Endodermal cell (in vitro differentiated cells): ENCODE results near the gene MYCN. TPM values are rescaled to one million over a fixed set of nuclear protein-coding genes. Genes with fewer than 3 reads are reported as not detected.

Experiments used
- DNase-seq: peaks from one replicate; pipeline ENCODE4 v3.0.0-alpha.2; 2017
- H3K27ac ChIP-seq: 2 replicates; pipeline ENCODE4 v1.5.1; 2013; ENCODE audit warnings: mild to moderate bottlenecking, low read depth, low read length, moderate library complexity
- H3K27me3 ChIP-seq: 2 replicates; pipeline ENCODE4 v1.6.1; 2013; ENCODE audit warnings: mild to moderate bottlenecking, low read length, moderate library complexity; ENCODE audit not compliant: insufficient read depth, control insufficient read depth, poor library complexity, severe bottlenecking
- H3K36me3 ChIP-seq: 2 replicates; pipeline ENCODE4 v1.7.0; 2013; ENCODE audit warnings: mild to moderate bottlenecking, low read length, moderate library complexity; ENCODE audit not compliant: control insufficient read depth, insufficient read depth
- H3K4me1 ChIP-seq: one replicate; pipeline ENCODE4 v1.7.0; 2013; ENCODE audit warnings: low read length; ENCODE audit not compliant: control insufficient read depth, insufficient read depth
- H3K4me3 ChIP-seq: 2 replicates; pipeline ENCODE4 v1.5.1; 2013; ENCODE audit warnings: mild to moderate bottlenecking, low read length, moderate library complexity
- H3K9ac ChIP-seq: 2 replicates; pipeline ENCODE4 v1.6.1; 2013; ENCODE audit warnings: mild to moderate bottlenecking, low read length, moderate library complexity; ENCODE audit not compliant: poor library complexity, severe bottlenecking; ENCODE audit errors: extremely low read depth
- H3K9me3 ChIP-seq: 2 replicates; pipeline ENCODE4 v1.6.1; 2013; ENCODE audit warnings: mild to moderate bottlenecking, low read length, moderate library complexity; ENCODE audit not compliant: control insufficient read depth
- H3K27ac Mint-ChIP-seq: 2 replicates; pipeline ENCODE4 v1.8.0; 2020; ENCODE audit warnings: mixed read lengths
- H3K27me3 Mint-ChIP-seq: 2 replicates; pipeline ENCODE4 v1.8.0; 2021; ENCODE audit warnings: mild to moderate bottlenecking, mixed read lengths; ENCODE audit not compliant: insufficient read depth
- H3K36me3 Mint-ChIP-seq: 2 replicates; pipeline ENCODE4 v1.8.0; 2020; ENCODE audit warnings: low read depth, mixed read lengths
- H3K4me1 Mint-ChIP-seq: 2 replicates; pipeline ENCODE4 v1.8.0; 2020; ENCODE audit warnings: mixed read lengths
- H3K4me3 Mint-ChIP-seq: 2 replicates; pipeline ENCODE4 v1.8.0; 2020; ENCODE audit warnings: mild to moderate bottlenecking, moderate library complexity, mixed read lengths
- H3K9me3 Mint-ChIP-seq: 2 replicates; pipeline ENCODE4 v1.8.0; 2020; ENCODE audit warnings: mild to moderate bottlenecking, mixed read lengths
- WGBS, 2 experiments: methylation state at CpG; one replicate each; pipeline versions ENCODE4 v1.1.5 to v1.1.7; 2013; ENCODE audit warnings: missing lambda C conversion rate in 2 of 2, mixed read lengths in 1 of 2; ENCODE audit not compliant: insufficient coverage in 1 of 2, insufficient read length in 1 of 2; 5-methylcytosine and 5-hydroxymethylcytosine counted together
- total RNA-seq, 2 donors: library from RNA; stranded (reverse); fragmentation: NEBNext Ultra II Directional in 1 of 2; extraction: Animal tissue kit (Norgen Biotek cat#: 25700) in 1 of 2; gene quantifications; 2 replicates in 1 of 2; 3 replicates in 1 of 2; pipeline ENCODE4 v1.2.1, GENCODE V29; 2021
- TF ChIP-seq, protein P1 (sequence below): fragments of 200-600 bp; sonication (generic); conservative IDR thresholded peaks from 2 replicates; pipeline ENCODE4 v1.5.0; 2021; ENCODE audit warnings: antibody characterized with exemption, mild to moderate bottlenecking

Gene MYCN
- total RNA-seq, 2 donors from 2014 or later: 36.8 to 52.3 TPM

DNA sequence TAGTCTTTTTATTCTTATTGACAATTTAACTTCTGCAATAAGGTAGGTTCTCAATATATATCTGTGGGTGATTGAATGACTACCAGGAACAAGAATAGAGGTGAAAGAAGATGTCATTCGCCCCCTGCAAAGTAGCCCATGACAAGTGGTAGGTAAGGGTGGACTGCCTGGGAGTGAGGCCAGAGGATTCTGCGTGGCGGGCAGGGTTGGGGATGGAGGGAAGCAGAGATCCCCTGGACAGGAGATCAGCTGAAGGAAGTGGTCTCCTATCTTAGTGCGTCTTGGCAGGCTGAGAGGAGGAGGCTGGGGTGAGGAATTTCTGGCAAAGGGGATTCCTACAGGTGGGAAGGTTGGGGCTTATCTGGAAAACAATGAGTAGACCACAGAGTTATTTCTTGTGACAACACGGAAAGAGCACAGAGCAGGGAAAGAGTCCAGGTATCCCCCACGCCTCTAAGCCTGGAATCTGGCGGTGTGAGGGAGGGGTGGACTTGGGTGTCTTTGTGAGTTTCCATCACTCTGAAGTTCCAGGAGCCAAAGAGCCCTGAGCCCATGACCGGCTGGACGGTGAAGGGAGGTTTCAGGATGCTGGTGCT lies 21.5 kb upstream of the MYCN start:
- H3K27me3 ChIP-seq: no peaks in the 10 kb centered on the region
- Mint-ChIP-seq H3K36me3 (no peaks in the 10 kb centered on the region), H3K27ac (peak overlapping the region; percentile 19), H3K27me3 (peaks cover 2% of the 10 kb centered on the region), H3K9me3 (no peaks in the 10 kb centered on the region), H3K4me1 (peaks cover 8% of the 10 kb centered on the region), H3K4me3 (no peak overlapping the region)
- H3K9me3 ChIP-seq: no peaks in the 10 kb centered on the region
- no peak overlapping the region for H3K4me3 ChIP-seq
- peak; percentile 52 for DNase-seq
- H3K4me1 ChIP-seq: peaks cover 3% of the 10 kb centered on the region
- TF ChIP-seq, protein P1, sequence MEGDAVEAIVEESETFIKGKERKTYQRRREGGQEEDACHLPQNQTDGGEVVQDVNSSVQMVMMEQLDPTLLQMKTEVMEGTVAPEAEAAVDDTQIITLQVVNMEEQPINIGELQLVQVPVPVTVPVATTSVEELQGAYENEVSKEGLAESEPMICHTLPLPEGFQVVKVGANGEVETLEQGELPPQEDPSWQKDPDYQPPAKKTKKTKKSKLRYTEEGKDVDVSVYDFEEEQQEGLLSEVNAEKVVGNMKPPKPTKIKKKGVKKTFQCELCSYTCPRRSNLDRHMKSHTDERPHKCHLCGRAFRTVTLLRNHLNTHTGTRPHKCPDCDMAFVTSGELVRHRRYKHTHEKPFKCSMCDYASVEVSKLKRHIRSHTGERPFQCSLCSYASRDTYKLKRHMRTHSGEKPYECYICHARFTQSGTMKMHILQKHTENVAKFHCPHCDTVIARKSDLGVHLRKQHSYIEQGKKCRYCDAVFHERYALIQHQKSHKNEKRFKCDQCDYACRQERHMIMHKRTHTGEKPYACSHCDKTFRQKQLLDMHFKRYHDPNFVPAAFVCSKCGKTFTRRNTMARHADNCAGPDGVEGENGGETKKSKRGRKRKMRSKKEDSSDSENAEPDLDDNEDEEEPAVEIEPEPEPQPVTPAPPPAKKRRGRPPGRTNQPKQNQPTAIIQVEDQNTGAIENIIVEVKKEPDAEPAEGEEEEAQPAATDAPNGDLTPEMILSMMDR: no peak
- no peaks in the 10 kb centered on the region for H3K36me3 ChIP-seq
- no peak overlapping the region for H3K9ac ChIP-seq
- WGBS, 2 experiments: 72 to 86% methylated on average over 3 to 9 of the region's 9 CpGs
- H3K27ac ChIP-seq: no peak overlapping the region

DNA sequence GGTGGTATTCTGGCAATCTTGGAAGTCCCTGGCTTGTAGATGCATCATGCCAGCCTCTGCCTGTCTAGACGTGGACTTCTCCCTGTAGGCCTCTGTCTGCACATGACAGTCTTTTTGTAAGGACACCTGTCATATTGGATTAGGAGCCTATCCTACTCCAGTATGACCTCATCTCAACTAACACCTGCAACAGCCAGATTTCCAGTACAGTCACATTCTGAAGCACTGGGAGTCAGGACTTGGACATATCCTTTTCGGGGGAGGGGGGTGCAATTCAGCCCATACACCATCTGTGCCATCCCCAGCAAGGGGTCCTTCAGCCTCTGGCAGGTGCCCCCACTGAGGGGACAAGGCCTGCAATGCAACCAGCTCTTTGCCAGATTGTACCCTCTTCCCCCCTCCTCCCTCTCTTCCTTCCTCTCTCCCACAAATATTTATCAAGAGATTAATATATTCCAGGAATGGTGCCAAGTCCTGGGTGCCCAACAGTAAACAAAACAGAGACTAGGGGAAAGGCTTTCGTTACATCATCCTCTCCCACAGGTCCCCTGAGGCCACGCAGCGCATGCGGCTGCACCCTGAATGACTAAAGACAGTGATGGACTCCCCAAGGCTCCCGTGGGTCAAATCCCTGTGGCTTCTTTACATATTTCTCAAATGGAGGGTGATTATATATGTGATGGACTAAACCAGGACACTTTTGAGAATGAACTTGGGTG lies 20.5 kb upstream of the MYCN start:
- H3K4me3 ChIP-seq: no peak overlapping the region
- no peak overlapping the region for H3K27ac Mint-ChIP-seq
- WGBS, 2 experiments: 50 to 86% methylated on average over 2 to 7 of the region's 7 CpGs
- H3K4me1 Mint-ChIP-seq: peaks cover 8% of the 10 kb centered on the region
- no peak overlapping the region for H3K4me3 Mint-ChIP-seq
- DNase-seq: peak; percentile 8
- no peaks in the 10 kb centered on the region for H3K36me3 Mint-ChIP-seq
- no peaks in the 10 kb centered on the region for H3K9me3 ChIP-seq
- peaks cover 2% of the 10 kb centered on the region for H3K27me3 Mint-ChIP-seq
- H3K36me3 ChIP-seq: no peaks in the 10 kb centered on the region
- no peaks in the 10 kb centered on the region for H3K9me3 Mint-ChIP-seq
- H3K27me3 ChIP-seq: no peaks in the 10 kb centered on the region
- TF ChIP-seq, protein P1: no peak
- H3K9ac ChIP-seq: no peak overlapping the region
- H3K27ac ChIP-seq: no peak overlapping the region
- peaks cover 3% of the 10 kb centered on the region for H3K4me1 ChIP-seq

GRCh38 chr2:15920696-15921095 lies 19.7 kb upstream of the MYCN start:
- no peaks in the 10 kb centered on the region for H3K9me3 Mint-ChIP-seq
- no peaks in the 10 kb centered on the region for H3K36me3 Mint-ChIP-seq
- DNase-seq: peak; percentile 32
- TF ChIP-seq, protein P1: no peak
- no peaks in the 10 kb centered on the region for H3K9me3 ChIP-seq
- H3K4me1 Mint-ChIP-seq: peaks cover 8% of the 10 kb centered on the region
- H3K27ac ChIP-seq: no peak overlapping the region
- H3K4me3 ChIP-seq: no peak overlapping the region
- H3K36me3 ChIP-seq: no peaks in the 10 kb centered on the region
- H3K27ac Mint-ChIP-seq: no peak overlapping the region
- H3K27me3 Mint-ChIP-seq: peaks cover 2% of the 10 kb centered on the region
- 78 to 81% methylated on average over 9 to 10 of the region's 10 CpGs for whole genome bisulfite sequencing, 2 experiments
- peaks cover 3% of the 10 kb centered on the region for H3K4me1 ChIP-seq
- H3K9ac ChIP-seq: no peak overlapping the region
- H3K27me3 ChIP-seq: no peaks in the 10 kb centered on the region
- H3K4me3 Mint-ChIP-seq: no peak overlapping the region
